IPS-18c (cell line): ENCODE data around the gene RIPOR3.
"Not testable (repeated sequence)": the region's sequence is repeated elsewhere in the genome, so short reads cannot be mapped to it uniquely, and the experiment has no call there.

ENCODE experiments used
- H3K4me3 ChIP-seq: 2 replicates; pipeline ENCODE4 v1.7.0; 2013; ENCODE audit warnings: low read depth, mild to moderate bottlenecking, low read length, moderate library complexity; ENCODE audit not compliant: insufficient read depth
- H3K9me3 ChIP-seq: one replicate; pipeline ENCODE4 v1.6.1; 2013; ENCODE audit warnings: mild to moderate bottlenecking, low read length, moderate library complexity; ENCODE audit not compliant: control insufficient read depth, insufficient read depth

RIPOR3 gene

DNA sequence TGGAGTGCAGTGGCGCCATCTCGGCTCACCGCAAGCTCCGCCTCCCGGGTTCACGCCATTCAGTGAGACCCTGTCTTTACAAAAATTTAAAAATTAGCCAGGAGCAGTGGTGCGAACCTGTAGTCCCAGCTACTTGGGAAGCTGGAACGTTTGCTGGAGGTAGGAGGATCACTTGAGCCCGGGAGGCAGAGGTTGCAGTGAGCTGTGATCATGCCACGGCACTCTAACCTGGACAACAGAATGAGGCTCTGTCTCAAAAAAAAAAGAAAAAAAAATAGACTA lies 34.3 kb upstream of the RIPOR3 start:
- peaks cover 4% of the 10 kb centered on the region for H3K9me3 ChIP-seq
- H3K4me3 ChIP-seq: no peak overlapping the region

DNA sequence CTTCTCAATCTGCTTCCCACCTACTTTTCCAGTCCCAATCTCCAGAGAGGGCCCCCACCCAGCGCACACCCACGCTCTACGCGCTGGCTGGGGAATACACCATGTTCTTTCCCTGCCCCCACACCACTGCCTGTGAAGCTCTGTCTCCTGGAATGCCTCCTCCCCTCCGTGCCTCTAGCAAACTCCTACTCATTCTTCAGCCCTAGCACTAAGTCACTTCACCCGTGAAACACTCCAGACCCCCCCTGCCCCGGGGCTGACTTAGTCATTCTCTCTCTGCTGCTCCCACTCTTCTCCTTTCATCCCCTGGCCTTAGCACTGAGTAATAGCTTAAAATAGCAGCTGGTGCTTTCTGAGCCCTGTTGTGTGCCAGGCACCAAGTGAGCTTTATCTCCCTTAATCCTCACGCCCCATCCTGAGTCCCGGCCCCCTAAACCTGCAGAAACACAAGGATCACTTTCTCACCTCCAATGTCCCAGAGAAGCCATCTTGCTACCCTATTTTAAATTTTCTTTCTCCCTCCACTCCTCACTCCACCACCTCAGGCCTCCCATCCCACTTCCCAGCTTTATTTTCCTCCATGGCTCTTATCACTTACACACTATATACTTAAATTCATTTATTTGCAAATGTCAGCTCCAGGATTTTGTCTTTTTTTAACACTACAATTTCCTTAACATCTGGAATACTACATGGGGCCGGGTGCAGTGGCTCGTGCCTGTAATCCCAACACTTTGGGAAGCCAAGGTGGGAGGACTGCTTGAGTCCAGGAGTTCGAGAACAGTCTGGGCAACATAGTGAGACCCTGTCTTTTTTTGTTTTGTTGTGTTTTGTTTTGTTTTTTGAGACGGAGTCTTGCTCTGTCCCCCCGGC lies 33.7 kb upstream of the RIPOR3 start:
- Histone ChIP-seq H3K4me3 (no peak overlapping the region), H3K9me3 (peaks cover 2% of the 10 kb centered on the region)

DNA sequence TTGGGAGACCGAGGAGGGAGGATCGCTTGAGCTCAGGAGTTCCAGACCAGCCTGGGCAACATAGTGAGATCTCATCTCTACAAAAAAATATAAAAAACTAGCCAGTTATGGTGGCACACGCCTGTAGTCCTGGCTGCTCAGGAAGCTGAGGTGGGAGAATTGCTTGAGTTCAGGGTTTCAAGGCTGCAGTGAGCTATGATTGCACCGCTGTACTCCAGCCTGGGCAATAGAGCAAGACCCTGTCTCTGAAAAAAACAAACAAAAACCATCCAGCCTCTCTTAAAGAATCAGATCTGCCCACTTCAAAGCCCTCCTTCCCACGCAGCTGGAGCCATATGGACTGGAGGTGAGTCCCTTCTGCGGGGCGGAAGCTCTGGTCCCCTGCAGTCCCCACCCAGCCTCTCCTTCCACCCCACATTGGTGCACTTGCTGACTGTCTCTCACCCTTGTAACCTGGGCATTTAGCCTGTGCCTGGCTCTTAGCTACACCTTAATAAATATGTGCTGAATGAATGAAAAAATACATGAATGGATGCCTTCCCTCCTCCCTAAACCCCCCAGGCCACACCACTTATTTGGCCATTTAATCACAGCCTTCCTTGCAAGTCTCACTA lies 32.9 kb upstream of the RIPOR3 start:
- H3K4me3 ChIP-seq: no peak overlapping the region
- H3K9me3 ChIP-seq: peaks cover 2% of the 10 kb centered on the region

DNA sequence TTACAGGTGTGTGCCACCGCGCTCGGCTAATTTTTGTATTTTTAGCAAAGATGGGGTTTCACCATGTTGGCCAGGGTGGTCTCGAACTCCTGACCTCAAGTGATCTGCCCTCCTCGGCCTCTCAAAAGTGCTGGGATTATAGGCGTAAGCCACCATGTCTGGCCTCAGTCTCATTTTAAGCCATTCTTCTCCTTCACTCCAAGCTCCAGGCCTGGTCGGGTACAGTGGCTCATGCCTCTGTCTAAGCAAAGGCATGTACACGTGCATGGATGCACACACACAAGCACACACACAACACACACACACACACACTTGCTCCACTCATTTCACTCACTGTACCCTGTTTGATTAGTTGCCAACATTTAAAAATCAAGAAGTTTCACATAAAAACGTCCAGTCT lies 32.3 kb upstream of the RIPOR3 start:
- Histone ChIP-seq H3K4me3 (no peak overlapping the region), H3K9me3 (peaks cover 2% of the 10 kb centered on the region)

DNA sequence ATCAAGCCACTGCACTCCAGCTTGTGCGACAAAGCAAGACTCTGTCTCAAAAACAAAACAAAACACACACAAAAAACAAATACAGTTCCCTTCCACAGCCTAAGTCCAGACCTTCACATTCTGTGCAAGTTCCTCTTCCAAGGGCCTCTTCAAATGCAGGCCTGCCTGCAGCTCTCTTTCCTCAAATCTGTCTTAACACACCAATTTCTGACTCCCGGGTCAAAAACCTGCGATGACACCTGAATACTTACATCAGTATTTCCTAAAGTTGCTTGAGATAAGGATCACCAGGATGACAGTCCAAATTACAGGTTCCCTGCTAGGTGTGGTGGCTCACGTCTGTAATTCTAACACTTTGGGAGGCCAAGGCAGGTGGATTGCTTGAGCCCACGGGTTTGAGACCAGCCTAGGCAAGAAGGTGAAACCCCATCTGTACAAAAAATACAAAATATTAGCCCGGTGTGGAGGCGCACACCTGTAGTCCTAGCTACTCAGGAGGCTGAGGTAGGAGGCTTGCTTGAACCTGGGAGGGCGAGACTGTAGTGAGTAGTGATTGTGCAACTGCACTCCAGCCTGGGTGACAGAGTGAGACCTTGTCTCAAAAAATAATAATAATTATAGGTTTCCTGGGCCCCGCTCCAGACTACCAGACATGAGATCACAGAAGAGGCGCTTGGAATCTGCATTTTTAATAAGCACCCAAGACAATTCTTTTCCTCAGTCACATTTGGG lies 31.2 kb upstream of the RIPOR3 start:
- no peak overlapping the region for H3K4me3 ChIP-seq
- H3K9me3 ChIP-seq: peaks cover 2% of the 10 kb centered on the region

DNA sequence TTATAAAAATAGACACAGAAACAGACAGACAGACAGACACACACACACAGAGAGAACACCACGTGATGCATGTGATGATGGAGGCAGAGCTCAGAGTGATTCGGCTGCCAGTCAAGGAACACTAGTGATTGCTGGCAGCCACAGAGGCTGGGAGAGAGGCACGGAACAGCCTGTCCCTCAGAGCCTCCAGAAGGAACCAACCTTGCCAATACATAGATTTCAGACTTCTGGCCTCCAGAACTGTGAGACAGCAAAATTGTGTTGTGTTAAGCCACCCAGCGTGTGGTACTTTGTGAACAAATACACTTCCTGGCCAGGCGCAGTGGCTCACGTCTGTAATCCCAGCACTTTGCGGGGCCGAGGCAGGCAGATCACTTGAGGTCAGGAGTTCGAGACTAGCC lies 30.5 kb upstream of the RIPOR3 start:
- Histone ChIP-seq H3K4me3 (no peak overlapping the region), H3K9me3 (peaks cover 2% of the 10 kb centered on the region)

DNA sequence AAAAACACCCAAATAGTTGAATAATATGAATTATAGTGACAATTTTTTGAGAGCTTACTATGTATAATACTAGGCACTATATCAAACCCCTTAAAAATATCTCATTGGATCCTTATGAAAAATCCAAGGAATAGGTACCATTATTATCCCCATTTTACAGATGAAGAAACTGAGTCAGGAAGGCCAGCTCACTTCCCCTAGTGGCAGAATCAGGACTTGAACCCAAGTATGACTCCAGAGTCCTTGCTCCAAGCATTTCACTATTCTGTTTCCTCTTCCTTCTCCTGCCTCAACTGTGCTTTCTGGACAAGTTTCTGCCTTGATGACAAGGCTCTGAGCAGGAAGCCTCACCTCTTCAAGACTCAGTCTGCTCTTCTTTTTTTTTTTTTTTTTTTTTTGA lies 29.2 kb upstream of the RIPOR3 start:
- H3K4me3 ChIP-seq: no peak overlapping the region
- H3K9me3 ChIP-seq: peaks cover 2% of the 10 kb centered on the region

DNA sequence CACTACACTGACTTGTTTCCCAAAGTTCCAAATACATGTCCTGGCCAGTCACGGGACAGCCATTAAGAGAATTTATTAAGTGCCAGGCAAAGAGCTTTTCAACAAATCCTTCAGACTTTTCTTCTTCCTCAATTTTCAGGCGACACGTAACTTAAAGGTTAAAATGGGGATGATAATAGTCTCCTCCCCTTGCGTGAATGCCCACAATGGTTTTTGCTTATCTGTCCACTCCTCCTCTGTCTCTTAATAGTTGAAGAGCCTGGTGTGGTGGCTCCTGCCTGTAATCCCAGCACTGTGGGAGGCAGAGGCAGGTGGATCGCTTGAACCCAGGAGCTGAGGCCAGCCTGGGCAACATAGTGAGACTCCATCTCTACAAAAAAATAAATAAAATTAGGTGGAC lies 28.7 kb upstream of the RIPOR3 start:
- Histone ChIP-seq H3K9me3 (peaks cover 2% of the 10 kb centered on the region), H3K4me3 (no peak overlapping the region)

DNA sequence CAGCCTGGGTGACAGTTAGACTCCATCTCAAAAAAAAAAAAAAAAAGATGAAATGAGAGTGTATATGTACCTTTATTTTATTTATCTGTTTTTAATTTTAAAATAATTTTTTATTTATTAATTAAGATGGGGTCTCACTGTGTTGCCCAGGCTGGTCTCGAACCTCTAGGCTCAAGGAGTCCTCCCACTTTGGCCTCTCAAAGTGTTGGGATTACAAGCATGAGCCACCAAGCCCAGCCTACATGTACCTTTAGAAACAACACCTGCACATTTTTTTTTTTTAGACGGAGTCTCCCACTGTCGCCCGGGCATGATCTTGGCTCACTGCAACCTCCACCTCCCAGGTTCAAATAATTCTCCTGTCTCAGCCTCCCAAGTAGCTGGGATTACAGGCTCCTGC lies 28.0 kb upstream of the RIPOR3 start:
- peaks cover 2% of the 10 kb centered on the region for H3K9me3 ChIP-seq
- no peak overlapping the region for H3K4me3 ChIP-seq

DNA sequence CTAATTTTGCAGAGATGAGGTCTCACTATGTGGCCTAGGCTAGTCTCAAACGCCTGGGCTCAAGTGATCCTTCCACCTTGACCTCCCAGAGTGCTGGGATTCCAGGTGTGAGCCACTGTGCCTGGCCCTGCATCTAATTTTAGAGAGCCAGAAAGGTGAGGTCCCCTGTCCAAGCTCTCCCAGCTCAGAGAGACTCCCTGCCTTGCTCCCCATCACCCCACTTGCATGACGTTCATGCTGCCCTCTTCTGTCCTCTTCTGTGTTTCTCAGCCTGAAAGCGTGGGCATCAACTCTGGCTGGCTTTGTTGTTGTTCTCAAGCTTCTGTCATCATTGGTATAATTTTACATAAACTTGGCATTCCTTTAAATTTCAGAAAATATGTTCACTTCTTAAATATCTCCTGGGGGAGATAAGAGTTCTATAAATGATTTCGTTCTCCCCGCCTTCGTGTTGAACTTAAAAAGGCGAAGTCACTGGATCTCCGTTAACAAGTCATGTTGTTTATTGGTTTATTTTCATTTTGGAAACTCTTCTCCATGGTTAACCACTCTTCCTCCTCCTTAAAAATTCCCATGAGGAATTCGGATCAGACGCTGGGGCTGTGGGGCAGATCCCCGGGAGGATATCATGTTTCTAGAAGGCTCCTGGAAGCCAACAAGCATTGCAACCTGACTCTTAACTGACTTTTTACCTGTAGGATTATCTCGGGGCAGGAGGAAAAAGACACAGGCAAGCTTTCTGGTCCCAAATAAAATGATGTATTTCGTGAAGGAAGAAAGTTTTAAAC lies 26.8 kb upstream of the RIPOR3 start:
- peaks cover 2% of the 10 kb centered on the region for H3K9me3 ChIP-seq
- no peak overlapping the region for H3K4me3 ChIP-seq

DNA sequence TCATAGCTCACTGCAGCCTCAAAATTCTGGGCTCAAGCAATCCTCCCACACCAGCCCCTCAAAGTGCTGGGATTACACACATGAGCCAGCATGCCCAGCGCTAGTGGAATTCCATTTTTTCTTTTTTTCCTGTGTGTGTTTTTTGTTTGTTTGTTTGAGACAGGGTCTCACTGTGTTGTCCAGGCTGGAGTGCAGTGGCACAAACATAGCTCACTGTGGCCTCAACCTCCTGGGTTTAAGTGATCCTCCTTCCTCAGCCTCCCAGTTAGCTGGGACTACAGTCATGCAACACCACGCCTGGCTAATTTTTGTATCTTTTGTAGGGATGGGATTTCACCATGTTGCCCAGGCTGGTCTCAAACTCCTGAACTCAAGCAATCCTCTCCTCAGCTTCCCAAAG lies 26.0 kb upstream of the RIPOR3 start:
- no peak overlapping the region for H3K4me3 ChIP-seq
- H3K9me3 ChIP-seq: peaks cover 2% of the 10 kb centered on the region

DNA sequence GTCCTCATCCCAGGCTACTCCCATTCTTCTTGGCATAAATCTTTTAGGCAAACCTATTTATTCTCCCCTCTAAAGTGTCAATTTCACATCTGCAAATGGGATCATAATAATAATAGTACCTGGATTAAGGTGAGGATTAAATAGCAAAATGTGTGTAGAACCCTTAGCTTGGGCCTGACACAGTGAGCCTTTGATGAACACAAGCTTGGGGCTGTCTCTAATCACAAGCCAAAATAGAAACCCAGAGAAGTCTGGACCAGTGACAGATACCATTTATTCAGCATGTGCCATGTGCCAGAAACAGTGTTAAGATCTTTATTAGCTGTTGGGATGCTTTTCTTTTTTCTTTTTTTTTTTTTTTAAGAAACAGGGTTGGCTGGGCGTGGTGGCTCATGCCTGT lies 25.2 kb upstream of the RIPOR3 start:
- H3K9me3 ChIP-seq: peaks cover 2% of the 10 kb centered on the region

DNA sequence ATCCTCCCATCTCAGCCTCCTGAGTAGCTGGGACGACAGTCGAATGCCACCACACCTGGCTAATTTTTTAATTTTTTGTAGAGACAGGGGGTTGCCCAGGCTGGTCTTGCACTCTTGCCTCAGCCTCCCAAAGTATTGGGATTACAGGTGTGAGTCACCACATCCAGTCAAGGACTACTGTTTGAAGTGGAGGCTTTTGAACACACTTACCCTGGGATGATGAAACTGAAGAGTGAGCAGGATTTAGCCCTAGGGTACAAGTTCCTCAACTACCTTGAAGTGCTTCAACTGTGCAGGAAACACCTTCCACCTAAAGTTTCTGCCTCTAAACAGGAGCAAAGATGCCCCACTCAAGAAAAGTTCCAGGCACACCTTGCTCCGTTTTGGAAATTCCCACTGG lies 24.4 kb upstream of the RIPOR3 start:
- H3K4me3 ChIP-seq: no peak overlapping the region
- H3K9me3 ChIP-seq: peaks cover under 1% of the 10 kb centered on the region

More for the DNA sequence above, 25.2 kb upstream of the RIPOR3 start:
- H3K4me3 ChIP-seq: no peak overlapping the region

DNA sequence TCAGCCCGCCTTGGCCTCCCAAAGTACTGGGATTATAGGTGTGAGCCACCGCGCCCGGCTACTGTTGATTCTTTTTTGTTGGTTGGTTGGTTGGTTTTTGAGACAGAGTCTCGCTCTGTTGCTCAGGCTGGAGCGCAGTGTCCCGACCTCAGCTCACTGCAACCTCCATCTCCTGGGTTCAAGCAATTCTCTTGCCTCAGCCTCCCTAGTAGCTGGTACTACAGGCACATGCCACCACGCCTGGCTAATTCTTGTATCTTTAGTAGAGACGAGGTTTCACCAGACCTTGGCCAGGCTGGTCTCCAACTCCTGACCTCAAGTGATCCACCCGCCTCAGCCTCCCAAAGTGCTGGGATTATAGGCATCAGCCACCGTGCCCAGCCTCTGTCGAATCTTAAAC lies 23.1 kb upstream of the RIPOR3 start:
- H3K4me3 ChIP-seq, H3K9me3 ChIP-seq: not testable (repeated sequence)

DNA sequence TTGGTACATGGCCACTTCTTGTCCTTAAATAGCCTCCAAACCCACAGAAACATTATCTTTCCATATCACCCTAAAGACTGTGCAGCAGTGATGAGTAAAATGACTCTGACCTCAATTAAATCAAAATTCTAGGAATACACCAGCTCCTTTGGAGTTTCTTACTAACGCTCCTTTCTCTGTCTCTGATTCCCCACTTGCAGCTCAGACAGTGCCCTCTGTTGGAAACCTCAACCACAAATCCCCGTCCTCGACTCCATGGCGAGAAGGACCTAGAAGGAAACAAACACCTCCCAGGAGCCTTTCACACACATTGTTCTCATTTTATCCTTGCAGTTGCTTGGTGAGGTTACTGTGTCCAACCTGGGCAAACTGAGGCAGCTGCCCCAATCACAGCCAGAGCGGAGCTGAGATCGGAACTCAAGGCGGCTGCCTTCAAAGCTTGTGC lies 22.3 kb upstream of the RIPOR3 start:
- H3K9me3 ChIP-seq: no peaks in the 10 kb centered on the region
- H3K4me3 ChIP-seq: no peak overlapping the region

DNA sequence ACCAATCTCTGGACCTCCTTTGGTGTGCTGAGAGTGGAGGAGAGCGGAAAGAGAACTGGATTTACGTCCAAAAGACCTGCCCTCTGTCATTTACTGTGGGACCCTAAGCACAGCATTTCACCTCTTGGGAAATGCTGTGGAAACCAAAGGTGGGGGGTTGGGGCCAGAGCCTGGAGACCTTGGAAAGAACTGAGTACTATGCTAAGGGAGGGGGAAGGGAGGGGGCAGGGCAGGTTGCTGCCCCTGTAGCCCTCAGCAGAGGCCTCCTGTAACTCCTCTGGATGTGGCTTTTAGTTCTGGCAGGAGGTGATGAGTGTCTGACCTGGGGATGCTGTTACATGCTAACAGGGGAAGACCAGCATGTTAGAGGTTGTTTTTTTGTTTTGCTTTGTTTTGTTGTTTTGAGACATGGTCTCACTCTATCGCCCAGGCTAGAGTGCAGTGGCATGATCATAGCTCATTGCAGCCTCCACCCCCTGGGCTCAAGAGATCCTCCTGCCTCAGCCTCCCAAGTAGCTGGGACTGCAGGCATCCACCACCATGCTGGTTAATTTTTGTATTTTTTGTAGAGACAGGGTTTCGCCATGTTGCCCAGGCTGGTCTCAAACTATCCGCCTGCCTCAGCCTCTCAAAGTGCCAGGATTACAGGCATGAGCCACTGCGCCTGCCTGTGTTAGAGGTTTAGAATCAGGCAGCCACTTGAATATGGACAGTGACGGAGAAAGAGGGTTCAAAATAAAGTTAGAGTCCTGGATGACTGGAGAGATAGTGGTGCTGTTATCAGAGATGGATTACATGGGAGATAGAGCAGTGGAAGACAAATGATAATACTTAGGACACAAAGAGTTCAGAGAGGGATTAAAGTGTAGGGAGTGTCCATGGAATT lies 21.7 kb upstream of the RIPOR3 start:
- H3K4me3 ChIP-seq: no peak overlapping the region
- H3K9me3 ChIP-seq: no peaks in the 10 kb centered on the region
